ENCODE data around the gene GDPD4. TPM values are rescaled to one million over a fixed set of nuclear protein-coding genes. Genes with fewer than 3 reads are reported as not detected.

Gene GDPD4
- total and polyA plus RNA-seq, 4 donors = 0.08 to 1.1 TPM; not detected in 2

GRCh38 chr11:77318600-77318999 lies 17.1 kb upstream of the GDPD4 start:
- no peaks in the 10 kb centered on the region for H3K9me3 ChIP-seq (ENCODE audit: control insufficient read depth in 4 of 4, low read length in 3 of 4)
- H3K36me3 ChIP-seq (ENCODE audit: control insufficient read depth in 4 of 4, insufficient read depth in 3 of 4, low read depth in 1 of 4, low read length in 3 of 4) = peaks cover 0 to 3% (median 1%) of the 10 kb centered on the region in 4 donors
- H3K27ac ChIP-seq (ENCODE audit: low read depth in 1 of 2, low read length in 2 of 2) = no peak overlapping the region
- no peak overlapping the region for H3K9ac ChIP-seq (ENCODE audit: low read depth in 1 of 2, low read length in 2 of 2)
- 92% methylated on average over 2 of the region's 2 CpGs for WGBS
- no peak overlapping the region for H3K4me3 ChIP-seq (ENCODE audit: low read depth in 1 of 3, low read length in 3 of 3)
- no peak for TF ChIP-seq MAX (IDR thresholded peaks at IDR 0.05)
- TF ChIP-seq NR2F2 (IDR thresholded peaks at IDR 0.05) = no peak
- TF ChIP-seq FOXA2 (IDR thresholded peaks at IDR 0.05) = no peak
- TF ChIP-seq ATF3 (IDR thresholded peaks at IDR 0.05) = no peak
- TF ChIP-seq RXRA (IDR thresholded peaks at IDR 0.05) = no peak
- TF ChIP-seq YY1 (IDR thresholded peaks at IDR 0.05) = no peak
- TF ChIP-seq, protein P1, sequence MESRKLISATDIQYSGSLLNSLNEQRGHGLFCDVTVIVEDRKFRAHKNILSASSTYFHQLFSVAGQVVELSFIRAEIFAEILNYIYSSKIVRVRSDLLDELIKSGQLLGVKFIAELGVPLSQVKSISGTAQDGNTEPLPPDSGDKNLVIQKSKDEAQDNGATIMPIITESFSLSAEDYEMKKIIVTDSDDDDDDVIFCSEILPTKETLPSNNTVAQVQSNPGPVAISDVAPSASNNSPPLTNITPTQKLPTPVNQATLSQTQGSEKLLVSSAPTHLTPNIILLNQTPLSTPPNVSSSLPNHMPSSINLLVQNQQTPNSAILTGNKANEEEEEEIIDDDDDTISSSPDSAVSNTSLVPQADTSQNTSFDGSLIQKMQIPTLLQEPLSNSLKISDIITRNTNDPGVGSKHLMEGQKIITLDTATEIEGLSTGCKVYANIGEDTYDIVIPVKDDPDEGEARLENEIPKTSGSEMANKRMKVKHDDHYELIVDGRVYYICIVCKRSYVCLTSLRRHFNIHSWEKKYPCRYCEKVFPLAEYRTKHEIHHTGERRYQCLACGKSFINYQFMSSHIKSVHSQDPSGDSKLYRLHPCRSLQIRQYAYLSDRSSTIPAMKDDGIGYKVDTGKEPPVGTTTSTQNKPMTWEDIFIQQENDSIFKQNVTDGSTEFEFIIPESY (IDR thresholded peaks at IDR 0.05) = no peak
- no peak for TF ChIP-seq EGR1 (IDR thresholded peaks at IDR 0.05; ENCODE audit: low read depth in 2 of 2)
- no peak for TF ChIP-seq SP1 (IDR thresholded peaks at IDR 0.05)
- TF ChIP-seq FOXA1 (IDR thresholded peaks at IDR 0.05) = no peak
- TF ChIP-seq CTCF (IDR thresholded peaks at IDR 0.05; ENCODE audit: low read depth, low read length, missing input control) = no peak
- H3K4me1 ChIP-seq (ENCODE audit: control insufficient read depth in 4 of 4, insufficient read depth in 4 of 4, low read length in 3 of 4) = no peaks in the 10 kb centered on the region
- no peak for DNase-seq (ENCODE audit: low spot score)
- H3K27me3 ChIP-seq (ENCODE audit: control insufficient read depth in 4 of 4, insufficient read depth in 4 of 4, low read length in 3 of 4) = no peaks in the 10 kb centered on the region

DNA sequence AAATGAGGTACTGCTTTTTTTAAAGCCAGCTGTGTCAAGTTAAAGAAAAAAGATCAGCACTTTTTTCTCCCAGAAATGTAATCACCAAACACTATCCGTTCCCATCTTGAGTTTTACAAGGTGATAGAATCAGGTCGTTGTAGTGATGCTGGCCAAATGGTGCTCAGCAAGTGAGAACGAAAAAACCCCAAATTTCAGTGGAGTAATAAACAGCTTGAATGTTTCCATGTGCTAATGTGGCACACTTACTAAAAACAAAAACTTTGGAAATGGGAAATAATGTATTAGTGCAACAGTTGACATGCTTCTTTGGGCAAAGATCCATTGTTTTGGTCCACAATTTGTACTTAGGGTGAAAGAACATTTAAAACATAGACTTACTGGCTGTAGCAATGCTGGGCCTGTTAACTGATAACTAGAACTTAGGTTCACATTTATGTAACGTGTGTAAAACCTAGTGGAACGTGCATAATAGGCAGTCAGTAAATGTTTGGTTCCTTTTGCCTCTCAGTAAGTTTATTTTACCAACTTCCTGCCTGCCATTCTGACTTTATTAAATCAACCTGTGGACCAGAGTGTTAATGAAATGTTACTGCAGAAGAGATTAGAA lies 15.4 kb upstream of the GDPD4 start:
- Histone ChIP-seq H3K27ac (ENCODE audit: low read depth in 1 of 2, low read length in 2 of 2) (peak overlapping the region in 1 of 2 donors; percentile 40), H3K4me3 (ENCODE audit: low read depth in 1 of 3, low read length in 3 of 3) (no peak overlapping the region), H3K9me3 (ENCODE audit: control insufficient read depth in 4 of 4, low read length in 3 of 4) (no peaks in the 10 kb centered on the region), H3K27me3 (ENCODE audit: control insufficient read depth in 4 of 4, insufficient read depth in 4 of 4, low read length in 3 of 4) (no peaks in the 10 kb centered on the region), H3K36me3 (ENCODE audit: control insufficient read depth in 4 of 4, insufficient read depth in 3 of 4, low read depth in 1 of 4, low read length in 3 of 4) (peaks cover 0 to 3% (median 0%) of the 10 kb centered on the region in 4 donors), H3K9ac (ENCODE audit: low read depth in 1 of 2, low read length in 2 of 2) (no peak overlapping the region), H3K4me1 (ENCODE audit: control insufficient read depth in 4 of 4, insufficient read depth in 4 of 4, low read length in 3 of 4) (no peaks in the 10 kb centered on the region)
- no peak for DNase-seq (ENCODE audit: low spot score)
- 43% methylated on average over 5 of the region's 5 CpGs for WGBS
- TF ChIP-seq GABPA (IDR thresholded peaks at IDR 0.05 in 1 of 2, conservative IDR thresholded peaks at IDR 0.05 in 1 of 2) = no peak
- TF ChIP-seq HNF4A (conservative IDR thresholded peaks at IDR 0.05) = peak; percentile 82 to 89
- no peak for TF ChIP-seq NR2F2 (IDR thresholded peaks at IDR 0.05)
- peak; percentile 37 to 44 for TF ChIP-seq RAD21 (IDR thresholded peaks at IDR 0.05)
- no peak for TF ChIP-seq FOXA1 (IDR thresholded peaks at IDR 0.05)
- TF ChIP-seq MAX (IDR thresholded peaks at IDR 0.05) = peak; percentile 54
- no peak for TF ChIP-seq TAF1 (conservative IDR thresholded peaks at IDR 0.05)
- TF ChIP-seq HNF4G (IDR thresholded peaks at IDR 0.05) = peak; percentile 17
- no peak for TF ChIP-seq EGR1 (IDR thresholded peaks at IDR 0.05; ENCODE audit: low read depth in 2 of 2)
- no peak for TF ChIP-seq YY1 (IDR thresholded peaks at IDR 0.05)
- TF ChIP-seq SP1 (IDR thresholded peaks at IDR 0.05) = no peak
- no peak for TF ChIP-seq CTCF (IDR thresholded peaks at IDR 0.05; ENCODE audit: low read depth, low read length, missing input control)
- TF ChIP-seq, protein P2, sequence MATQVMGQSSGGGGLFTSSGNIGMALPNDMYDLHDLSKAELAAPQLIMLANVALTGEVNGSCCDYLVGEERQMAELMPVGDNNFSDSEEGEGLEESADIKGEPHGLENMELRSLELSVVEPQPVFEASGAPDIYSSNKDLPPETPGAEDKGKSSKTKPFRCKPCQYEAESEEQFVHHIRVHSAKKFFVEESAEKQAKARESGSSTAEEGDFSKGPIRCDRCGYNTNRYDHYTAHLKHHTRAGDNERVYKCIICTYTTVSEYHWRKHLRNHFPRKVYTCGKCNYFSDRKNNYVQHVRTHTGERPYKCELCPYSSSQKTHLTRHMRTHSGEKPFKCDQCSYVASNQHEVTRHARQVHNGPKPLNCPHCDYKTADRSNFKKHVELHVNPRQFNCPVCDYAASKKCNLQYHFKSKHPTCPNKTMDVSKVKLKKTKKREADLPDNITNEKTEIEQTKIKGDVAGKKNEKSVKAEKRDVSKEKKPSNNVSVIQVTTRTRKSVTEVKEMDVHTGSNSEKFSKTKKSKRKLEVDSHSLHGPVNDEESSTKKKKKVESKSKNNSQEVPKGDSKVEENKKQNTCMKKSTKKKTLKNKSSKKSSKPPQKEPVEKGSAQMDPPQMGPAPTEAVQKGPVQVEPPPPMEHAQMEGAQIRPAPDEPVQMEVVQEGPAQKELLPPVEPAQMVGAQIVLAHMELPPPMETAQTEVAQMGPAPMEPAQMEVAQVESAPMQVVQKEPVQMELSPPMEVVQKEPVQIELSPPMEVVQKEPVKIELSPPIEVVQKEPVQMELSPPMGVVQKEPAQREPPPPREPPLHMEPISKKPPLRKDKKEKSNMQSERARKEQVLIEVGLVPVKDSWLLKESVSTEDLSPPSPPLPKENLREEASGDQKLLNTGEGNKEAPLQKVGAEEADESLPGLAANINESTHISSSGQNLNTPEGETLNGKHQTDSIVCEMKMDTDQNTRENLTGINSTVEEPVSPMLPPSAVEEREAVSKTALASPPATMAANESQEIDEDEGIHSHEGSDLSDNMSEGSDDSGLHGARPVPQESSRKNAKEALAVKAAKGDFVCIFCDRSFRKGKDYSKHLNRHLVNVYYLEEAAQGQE (IDR thresholded peaks at IDR 0.05) = no peak
- TF ChIP-seq RXRA (IDR thresholded peaks at IDR 0.05) = peak; percentile 18 to 65
- TF ChIP-seq, protein P1 (IDR thresholded peaks at IDR 0.05) = peak; percentile 43
- TF ChIP-seq ATF3 (IDR thresholded peaks at IDR 0.05) = no peak
- TF ChIP-seq FOXA2 (IDR thresholded peaks at IDR 0.05) = no peak

All from liver (tissue), 9 donors.